Mucosa of descending colon (tissue), 3 donors: ENCODE measurements around the gene GAK. TPM values are rescaled to one million over a fixed set of nuclear protein-coding genes. Genes with fewer than 3 reads are reported as not detected.

Source experiments
- ATAC-seq: fragments of 200-7000 bp; cut with Tn5 transposase; one replicate; pipeline ENCODE4 v1.9.1; 2020; ENCODE audit warnings: mild to moderate bottlenecking, moderate library complexity
- DNase-seq, 3 donors: peaks; one replicate each; pipeline ENCODE4 v3.0.0-alpha.2; 2020
- H3K36me3 ChIP-seq: fragments of 200-600 bp; one replicate; pipeline ENCODE4 v1.8.0; 2021; ENCODE audit warnings: low read depth, mild to moderate bottlenecking
- H3K4me1 ChIP-seq: fragments of 200-600 bp; one replicate; pipeline ENCODE4 v1.8.0; 2021; ENCODE audit warnings: low read depth, mild to moderate bottlenecking
- H3K4me3 ChIP-seq: fragments of 200-600 bp; one replicate; pipeline ENCODE4 v1.8.0; 2021; ENCODE audit warnings: mild to moderate bottlenecking
- H3K9me3 ChIP-seq: fragments of 200-600 bp; one replicate; pipeline ENCODE4 v1.8.0; 2021; ENCODE audit warnings: mild to moderate bottlenecking
- intact Hi-C, 2 donors: fragments of 100-400 bp; cut with DNase I in 1 of 2; cut with micrococcal nuclease in 1 of 2; formaldehyde crosslinking; loops; one replicate each; pipeline versions ENCODE4 v1.11.0 to v1.11.1; 2022; cut with DNase I, micrococcal nuclease
- total RNA-seq, 3 donors: library from RNA; stranded (reverse); fragmentation: NEBNext Ultra II Directional in 2 of 3; extraction: Animal tissue kit (Norgen Biotek cat#: 25700) in 2 of 3; gene quantifications; one replicate each; pipeline versions ENCODE4 v1.2.1 to v1.2.4, GENCODE V29; 2021 to 2023
- TF ChIP-seq, protein P1 (sequence below): fragments of 200-600 bp; IDR thresholded peaks from one replicate; pipeline ENCODE4 v1.8.0; 2022; ENCODE audit warnings: antibody characterized with exemption, mild to moderate bottlenecking
- donor health status: DM: no; HTN: no; CAD: no; lungs with moderate emphysema.
- donor health status: DM: no; HTN: no; CAD: no.
- donor health status: DM: no; HTN: yes; CAD: no.

GAK gene
- total RNA-seq, 3 donors from 2014 or later, result 155 to 259 (median 244) TPM

DNA sequence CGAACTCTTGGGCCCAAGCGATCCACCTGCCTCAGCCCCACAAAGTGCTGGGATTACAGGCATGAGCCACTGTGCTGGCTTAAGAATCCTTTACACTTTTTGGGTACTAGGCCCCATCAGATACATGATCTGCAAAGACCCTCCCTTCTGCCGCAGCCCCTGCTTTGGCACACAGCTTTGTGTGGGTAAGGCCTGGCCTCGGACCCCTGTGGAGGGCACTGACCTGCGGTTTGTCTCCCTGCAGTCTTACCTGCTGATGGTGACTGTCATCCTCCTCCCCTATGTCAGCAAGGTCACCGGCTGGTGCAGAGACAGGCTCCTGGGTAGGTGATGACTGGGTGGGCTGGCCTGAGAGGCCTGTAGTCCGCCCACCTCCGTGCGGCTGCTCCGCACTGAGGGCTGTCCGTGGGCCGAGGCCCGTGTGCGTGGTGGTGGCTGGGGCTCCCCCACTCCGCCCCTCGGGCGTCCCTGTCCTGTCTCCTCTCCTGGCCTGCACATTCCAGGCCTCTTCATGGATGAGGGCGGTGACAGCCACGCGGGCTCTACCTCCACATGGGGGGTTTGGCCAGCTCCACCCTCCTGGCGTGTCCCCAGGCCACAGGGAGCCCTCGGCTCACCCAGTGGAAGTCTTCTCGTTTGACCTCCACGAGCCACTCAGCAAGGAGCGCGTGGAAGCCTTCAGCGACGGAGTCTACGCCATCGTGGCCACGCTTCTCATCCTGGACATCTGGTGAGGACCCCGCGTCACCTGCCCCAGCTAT is 23.2 kb upstream of the GAK start:
- intact Hi-C loops, result no loop called here
- Histone ChIP-seq H3K36me3 (no peaks in the 10 kb centered on the region), H3K9me3 (no peaks in the 10 kb centered on the region), H3K4me1 (no peaks in the 10 kb centered on the region), H3K4me3 (no peak overlapping the region)
- TF ChIP-seq, protein P1, sequence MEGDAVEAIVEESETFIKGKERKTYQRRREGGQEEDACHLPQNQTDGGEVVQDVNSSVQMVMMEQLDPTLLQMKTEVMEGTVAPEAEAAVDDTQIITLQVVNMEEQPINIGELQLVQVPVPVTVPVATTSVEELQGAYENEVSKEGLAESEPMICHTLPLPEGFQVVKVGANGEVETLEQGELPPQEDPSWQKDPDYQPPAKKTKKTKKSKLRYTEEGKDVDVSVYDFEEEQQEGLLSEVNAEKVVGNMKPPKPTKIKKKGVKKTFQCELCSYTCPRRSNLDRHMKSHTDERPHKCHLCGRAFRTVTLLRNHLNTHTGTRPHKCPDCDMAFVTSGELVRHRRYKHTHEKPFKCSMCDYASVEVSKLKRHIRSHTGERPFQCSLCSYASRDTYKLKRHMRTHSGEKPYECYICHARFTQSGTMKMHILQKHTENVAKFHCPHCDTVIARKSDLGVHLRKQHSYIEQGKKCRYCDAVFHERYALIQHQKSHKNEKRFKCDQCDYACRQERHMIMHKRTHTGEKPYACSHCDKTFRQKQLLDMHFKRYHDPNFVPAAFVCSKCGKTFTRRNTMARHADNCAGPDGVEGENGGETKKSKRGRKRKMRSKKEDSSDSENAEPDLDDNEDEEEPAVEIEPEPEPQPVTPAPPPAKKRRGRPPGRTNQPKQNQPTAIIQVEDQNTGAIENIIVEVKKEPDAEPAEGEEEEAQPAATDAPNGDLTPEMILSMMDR, result no peak
- no peak for ATAC-seq
- DNase-seq, result peak in 2 of 3 donors; percentile 19 to 41

GRCh38 chr4:954211-955020 is 22.3 kb upstream of the GAK start:
- H3K4me1 ChIP-seq, result no peaks in the 10 kb centered on the region
- TF ChIP-seq, protein P1, result no peak
- ATAC-seq (no peak), DNase-seq (peak in 1 of 3 donors; percentile 10)
- intact Hi-C loops, result no loop called here
- no peaks in the 10 kb centered on the region for H3K9me3 ChIP-seq
- no peak overlapping the region for H3K4me3 ChIP-seq
- H3K36me3 ChIP-seq, result no peaks in the 10 kb centered on the region

DNA sequence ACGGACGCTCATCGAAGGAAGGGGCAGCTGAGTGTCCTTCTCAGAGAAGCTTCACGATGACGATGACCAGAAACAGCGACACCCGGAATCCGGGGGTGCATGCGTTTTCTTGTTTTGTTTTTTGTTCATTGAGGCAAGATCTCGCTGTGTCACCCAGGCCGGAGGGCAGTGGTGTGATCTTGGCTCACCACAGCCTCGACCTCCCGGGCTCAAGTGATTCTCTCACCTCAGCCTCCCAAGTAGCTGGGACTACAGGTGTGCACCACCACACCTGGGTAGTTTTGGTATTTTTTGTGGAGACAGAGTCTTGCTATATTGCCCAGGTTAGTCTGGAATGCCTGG is 21.4 kb upstream of the GAK start:
- H3K4me1 ChIP-seq, result no peaks in the 10 kb centered on the region
- no peak overlapping the region for H3K4me3 ChIP-seq
- TF ChIP-seq, protein P1, result no peak
- intact Hi-C loops, result no loop called here
- DNase-seq (no peak), ATAC-seq (no peak)
- no peaks in the 10 kb centered on the region for H3K36me3 ChIP-seq
- H3K9me3 ChIP-seq, result no peaks in the 10 kb centered on the region

DNA sequence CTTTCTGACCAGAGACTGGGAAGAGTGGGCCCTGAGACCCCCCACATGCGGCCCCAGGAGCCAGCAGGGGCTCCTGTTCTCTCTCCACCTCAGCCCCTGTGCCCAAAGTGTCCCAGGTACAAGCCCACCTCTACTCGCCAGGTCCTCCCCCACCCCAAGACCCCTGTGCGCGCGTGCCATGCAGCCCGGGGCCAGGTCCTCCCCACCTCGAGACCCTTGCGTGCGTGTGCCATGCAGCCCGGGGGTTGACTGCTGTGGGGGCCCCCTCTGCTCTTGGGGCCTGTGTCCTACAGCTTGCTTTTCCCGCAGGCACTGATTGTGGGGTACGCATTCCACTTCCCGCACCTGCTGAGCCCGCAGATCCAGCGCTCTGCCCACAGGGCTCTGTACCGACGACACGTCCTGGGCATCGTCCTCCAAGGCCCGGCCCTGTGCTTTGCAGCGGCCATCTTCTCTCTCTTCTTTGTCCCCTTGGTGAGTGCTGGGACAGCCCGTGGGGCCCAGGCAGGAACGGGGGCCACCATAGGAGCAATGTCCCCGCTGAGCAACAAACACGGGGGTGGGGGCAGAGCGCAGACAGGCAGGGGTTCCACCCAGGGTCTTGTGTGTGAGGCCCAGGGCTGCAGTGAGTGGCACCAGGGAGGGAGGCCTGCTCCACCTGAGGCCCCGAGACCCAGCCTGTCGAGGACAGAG is 20.9 kb upstream of the GAK start:
- ATAC-seq (no peak), DNase-seq (peak in 2 of 3 donors; percentile 16 to 43)

More for the DNA sequence above, 20.9 kb upstream of the GAK start:
- TF ChIP-seq, protein P1, result no peak
- H3K36me3 ChIP-seq, result no peaks in the 10 kb centered on the region
- H3K4me1 ChIP-seq, result no peaks in the 10 kb centered on the region
- no peak overlapping the region for H3K4me3 ChIP-seq
- intact Hi-C loops, result no loop called here
- H3K9me3 ChIP-seq, result no peaks in the 10 kb centered on the region
